Measurements from ENCODE around the gene SLC25A53.

Gene SLC25A53, protein sequence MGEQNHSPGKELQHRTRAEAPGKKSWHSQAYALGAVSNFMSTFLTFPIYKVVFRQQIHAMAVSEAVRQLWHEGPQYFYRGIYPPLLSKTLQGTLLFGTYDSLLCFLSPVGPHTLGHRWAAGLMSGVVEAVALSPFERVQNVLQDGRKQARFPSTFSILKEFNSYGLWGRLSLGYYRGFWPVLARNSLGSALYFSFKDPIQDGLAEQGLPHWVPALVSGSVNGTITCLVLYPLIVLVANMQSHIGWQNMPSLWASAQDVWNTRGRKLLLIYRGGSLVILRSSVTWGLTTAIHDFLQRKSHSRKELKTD

GRCh38 chrX:104156630-104157529 lies at the start of gene SLC25A53:
SLC25A53 (minus strand) TSS chrX:104157009; CDS start chrX:104105257, 51,752 bp downstream.
- intact Hi-C loops (cut with DNase I), result loop anchor here (5.0 kb wide), 1 partner anchor 470 kb away; the partner anchor contains the start of gene MORF4L2
- peak; percentile 64 to 96 (median 74) for DNase-seq

DNA sequence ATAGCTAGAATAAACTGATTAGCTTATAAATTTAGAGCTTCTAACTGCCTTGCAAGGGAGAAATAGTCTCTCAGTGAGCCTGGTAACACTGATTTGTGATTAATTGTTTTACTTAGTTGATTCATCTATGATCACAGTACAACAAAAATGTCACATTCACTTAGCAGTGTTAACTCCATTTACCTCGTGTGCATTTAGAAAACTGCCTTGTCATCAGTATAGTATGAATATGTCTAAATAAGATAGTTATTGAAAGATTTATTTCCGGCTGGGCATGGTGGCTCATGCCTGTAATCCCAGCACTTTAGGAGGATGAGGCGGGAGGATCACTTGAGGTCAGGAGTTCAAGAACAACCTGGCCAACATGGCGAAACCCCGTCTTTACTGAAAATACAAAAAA lies 48.7 kb upstream of the SLC25A53 start:
- intact Hi-C loops (cut with DNase I), result no loop called here
- no peak for DNase-seq

DNA sequence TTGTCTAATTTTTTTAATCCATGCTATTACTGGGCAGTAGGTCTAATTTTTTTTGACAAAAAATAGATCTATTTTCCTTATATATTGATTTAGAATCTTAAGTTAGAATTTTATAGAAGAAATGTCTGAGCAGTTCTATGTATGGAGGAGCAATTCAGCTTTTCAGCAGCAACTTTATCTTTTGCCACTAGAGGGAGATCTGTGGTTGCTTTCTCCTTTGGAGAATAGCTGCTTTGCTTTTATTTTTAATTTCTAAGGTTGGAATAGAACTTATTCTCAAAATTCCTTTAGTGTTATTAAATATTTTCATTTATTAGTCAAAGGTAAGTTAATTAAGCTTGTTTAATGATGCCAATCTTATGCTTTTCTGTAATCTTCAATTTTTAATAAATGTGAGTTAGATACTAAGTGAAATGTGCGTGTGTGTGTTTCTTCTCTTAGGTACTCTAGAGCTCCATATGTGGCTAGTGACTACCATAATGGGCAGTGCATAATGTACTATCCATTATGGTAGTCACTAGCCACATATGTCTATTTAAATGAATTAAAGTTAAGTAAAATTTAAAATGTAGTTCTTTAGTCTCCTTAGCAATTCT lies 38.8 kb upstream of the SLC25A53 start:
- DNase-seq, result no peak
- intact Hi-C loops (cut with DNase I), result loop anchor here (5.0 kb wide), 1 partner anchor 77 kb away; no protein-coding TSS in a partner anchor

DNA sequence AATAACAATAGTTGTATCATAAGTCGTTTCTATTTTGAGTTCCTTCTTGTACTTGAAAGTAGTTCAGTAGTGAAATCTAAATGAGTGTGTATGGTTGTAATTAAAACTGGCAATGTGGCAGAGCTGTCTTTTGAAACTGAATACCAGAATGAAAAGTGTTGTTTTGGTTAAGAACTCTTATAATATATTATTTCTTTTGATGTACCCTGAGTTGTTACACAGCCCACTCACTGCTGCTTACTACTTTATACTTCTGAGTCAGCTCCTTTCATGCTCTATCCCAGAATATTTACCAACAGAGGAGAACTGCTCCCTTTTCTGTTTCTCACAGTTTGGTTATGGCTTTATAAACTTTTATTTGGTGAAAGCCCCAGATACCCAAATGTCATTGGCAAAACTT lies 38.2 kb upstream of the SLC25A53 start:
- intact Hi-C loops (cut with DNase I), result loop anchor here (5.0 kb wide), 1 partner anchor 77 kb away; no protein-coding TSS in a partner anchor
- no peak for DNase-seq

- intact Hi-C loops (cut with DNase I), result no loop called here
- DNase-seq, result no peak
Measured at GRCh38 chrX:104193485-104193884, 36.7 kb upstream of the SLC25A53 start.

- intact Hi-C loops (cut with DNase I), result no loop called here
- DNase-seq, result no peak
Measured at GRCh38 chrX:104189837-104190236, 33.0 kb upstream of the SLC25A53 start.

GRCh38 chrX:104187931-104188330 lies 31.1 kb upstream of the SLC25A53 start:
- DNase-seq, result no peak
- intact Hi-C loops (cut with DNase I), result no loop called here

GRCh38 chrX:104183685-104184084 lies 26.9 kb upstream of the SLC25A53 start:
- intact Hi-C loops (cut with DNase I), result no loop called here
- no peak for DNase-seq

- intact Hi-C loops (cut with DNase I), result no loop called here
- DNase-seq, result no peak
Measured at GRCh38 chrX:104173841-104174240, 17.0 kb upstream of the SLC25A53 start.

DNA sequence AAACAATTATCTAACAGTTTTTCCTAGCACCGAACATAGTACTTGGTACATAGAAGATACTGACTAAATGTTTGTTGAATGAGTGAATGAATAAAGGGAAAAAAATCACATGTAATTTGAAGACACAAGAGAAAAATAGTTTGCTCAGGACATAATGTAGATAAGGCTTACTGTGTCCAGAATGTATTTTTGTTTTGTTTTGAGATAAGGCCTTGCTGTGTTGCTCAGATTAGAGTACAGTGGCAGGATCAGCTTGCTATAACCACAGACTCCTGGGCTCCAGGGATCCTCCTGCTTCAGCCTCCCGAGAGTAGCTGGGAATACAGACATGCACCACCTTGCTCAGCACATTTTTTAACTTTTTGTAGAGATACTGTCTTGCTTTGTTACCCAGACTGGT lies 16.0 kb upstream of the SLC25A53 start:
- no peak for DNase-seq
- intact Hi-C loops (cut with DNase I), result no loop called here

DNA sequence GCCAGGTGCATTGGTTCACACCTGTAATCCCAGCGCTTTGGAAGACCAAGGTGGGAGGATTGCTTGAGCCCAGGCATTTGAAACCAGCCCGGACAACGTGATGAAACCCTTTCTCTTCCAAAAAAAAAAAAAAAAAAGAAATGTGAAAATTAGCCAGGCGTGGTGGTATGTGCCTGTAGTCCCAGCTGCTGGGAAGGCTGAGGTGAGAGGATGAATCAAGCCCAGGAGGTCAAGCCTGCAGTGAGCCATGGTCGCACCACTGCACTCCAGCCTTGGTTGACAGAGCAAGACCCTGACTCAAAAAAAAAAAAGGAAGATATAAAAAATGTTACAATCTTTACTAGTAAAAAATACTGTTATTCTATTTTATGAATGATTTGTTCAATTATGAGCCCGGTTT lies 15.3 kb upstream of the SLC25A53 start:
- intact Hi-C loops (cut with DNase I), result no loop called here
- DNase-seq, result no peak

GRCh38 chrX:104168127-104168526 lies 11.3 kb upstream of the SLC25A53 start:
- DNase-seq, result no peak
- intact Hi-C loops (cut with DNase I), result no loop called here

DNA sequence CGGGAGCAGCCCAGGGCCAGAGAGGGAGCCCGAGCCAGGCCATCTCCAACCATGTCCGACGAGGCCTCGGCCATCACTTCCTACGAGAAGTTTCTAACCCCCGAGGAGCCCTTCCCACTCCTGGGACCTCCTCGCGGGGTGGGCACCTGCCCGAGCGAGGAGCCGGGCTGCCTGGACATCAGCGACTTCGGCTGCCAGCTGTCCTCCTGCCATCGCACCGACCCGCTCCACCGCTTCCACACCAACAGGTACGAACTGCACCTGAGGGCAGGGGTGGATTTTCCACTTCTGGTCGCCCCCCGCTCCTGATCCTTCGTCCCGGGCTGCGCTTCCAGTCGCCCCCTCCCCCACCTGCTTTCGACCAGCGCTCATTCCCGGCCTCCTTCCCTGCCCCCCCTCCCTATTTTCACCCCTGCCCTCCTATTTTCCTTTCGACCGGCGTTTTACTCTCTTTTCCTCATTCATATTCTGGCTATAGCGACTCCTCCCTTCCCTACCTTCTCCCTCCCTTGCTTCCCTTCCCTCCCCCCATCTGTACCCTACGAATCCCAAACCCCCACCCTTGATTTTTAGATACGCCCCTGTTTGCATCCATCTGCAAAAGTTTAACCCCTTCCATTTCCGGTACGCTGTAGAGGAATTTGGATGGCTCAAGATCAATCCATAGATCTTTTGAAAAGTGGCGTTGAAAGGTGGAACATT lies 10.1 kb upstream of the SLC25A53 start:
- DNase-seq, result peak in 4 of 10 donors; percentile 7 to 79 (median 44)
- intact Hi-C loops (cut with DNase I), result no loop called here

DNA sequence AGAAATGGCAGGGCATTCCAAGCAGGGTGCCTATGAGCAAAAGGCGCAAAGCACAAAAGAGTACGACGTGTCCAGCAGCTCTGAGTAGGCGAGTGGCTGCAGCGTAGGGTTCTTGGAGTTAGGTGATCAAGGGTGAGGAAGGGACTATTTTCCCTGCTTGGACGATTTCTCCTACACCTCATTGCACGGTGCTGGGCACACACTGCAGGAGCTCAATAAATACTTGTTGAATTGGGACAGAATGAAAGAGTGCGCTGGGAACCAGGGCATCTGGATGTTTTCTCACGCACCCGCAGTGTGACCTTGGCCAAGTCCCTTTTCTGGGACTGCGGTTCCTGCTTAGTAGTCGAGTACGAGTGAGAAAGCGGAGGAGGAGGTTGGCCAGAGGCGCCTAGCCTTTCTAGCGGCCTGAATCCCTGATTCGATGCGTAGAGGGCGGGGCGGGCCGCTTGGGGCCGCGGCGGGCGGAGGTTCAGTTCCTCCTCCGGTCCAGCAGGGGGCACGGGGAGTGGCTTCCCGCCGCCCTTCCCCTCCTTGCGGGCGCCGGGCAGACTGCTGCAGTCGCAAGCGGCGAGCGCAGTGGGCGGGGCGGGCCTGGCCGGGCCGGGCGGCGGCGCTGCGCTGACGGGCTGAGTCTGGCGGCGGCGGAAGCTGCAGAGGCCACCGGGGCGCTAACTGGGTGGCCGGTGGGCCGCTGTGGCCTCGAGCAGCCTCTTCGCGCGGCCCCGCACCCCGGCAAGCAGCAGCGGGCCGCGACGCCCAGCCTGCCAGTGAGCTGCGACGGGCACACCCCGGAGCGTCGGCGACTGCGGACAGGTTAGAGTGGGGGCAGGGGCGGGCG lies 9.3 kb upstream of the SLC25A53 start, which contains the start of gene FAM199X:
Gene FAM199X (plus strand): TSS at position 560 of the 841 bp plus-strand sequence. CDS start 333 bp downstream, outside the sequence.
- intact Hi-C loops (cut with DNase I), result no loop called here
- DNase-seq, result peak; percentile 66 to 98 (median 83)

GRCh38 chrX:104151037-104151436 lies 5.8 kb downstream of the SLC25A53 start:
- intact Hi-C loops (cut with DNase I), result no loop called here
- DNase-seq, result no peak

DNA sequence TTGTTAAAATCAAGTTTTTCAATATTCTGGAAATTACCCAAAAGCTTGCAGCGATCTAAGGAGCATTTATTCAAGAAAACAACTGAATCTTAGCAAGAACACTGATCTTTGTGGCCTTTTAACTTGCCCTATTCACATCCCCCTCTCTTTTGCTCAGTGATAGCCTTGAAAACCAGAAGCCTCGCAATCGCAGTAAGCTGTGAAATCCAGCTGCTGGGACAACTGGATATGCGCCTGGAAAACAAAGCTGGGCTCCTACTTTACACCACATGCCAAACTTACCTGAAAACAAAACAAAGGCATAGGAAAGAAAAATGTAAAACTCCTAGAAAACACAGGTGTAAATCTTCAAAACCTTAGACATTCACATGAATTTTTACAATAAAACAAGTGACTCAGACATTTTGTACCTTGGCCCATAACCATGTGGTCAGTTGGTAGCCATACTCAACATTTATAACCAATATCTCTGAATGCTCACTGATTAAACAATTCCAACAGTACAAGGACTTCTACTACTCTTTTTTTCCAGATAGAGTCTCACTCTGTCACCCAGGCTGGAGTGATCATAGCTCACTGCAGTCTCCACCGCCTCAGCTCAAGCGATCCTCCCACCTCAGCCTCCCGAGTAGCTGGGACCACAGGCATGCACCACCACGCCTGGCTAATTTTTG lies 15.6 kb downstream of the SLC25A53 start:
- intact Hi-C loops (cut with DNase I), result no loop called here

DNA sequence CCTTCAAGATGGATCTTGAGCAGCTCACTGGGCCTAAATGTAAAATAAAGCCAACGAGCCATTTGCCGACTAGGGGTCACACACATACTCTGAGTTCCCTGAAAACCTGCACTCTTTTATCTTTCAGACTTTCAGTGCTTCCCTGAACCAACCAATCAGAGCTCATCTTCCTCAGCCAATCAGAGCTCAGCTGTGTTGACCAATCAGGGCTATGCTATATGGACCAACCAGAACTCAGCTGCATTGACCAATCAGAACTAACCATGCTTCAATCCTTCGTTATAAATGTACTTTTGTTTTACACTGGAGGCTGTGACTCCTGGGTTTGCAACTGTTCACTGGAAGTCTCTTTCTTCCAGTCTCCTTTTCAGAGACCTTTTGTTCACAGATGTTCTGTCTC lies 19.3 kb downstream of the SLC25A53 start:
- DNase-seq, result no peak
- intact Hi-C loops (cut with DNase I), result loop anchor here (5.0 to 10.0 kb wide), 2 partner anchors 293 to 605 kb away; no protein-coding TSS in a partner anchor

More for the DNA sequence above, 15.6 kb downstream of the SLC25A53 start:
- DNase-seq, result no peak

DNA sequence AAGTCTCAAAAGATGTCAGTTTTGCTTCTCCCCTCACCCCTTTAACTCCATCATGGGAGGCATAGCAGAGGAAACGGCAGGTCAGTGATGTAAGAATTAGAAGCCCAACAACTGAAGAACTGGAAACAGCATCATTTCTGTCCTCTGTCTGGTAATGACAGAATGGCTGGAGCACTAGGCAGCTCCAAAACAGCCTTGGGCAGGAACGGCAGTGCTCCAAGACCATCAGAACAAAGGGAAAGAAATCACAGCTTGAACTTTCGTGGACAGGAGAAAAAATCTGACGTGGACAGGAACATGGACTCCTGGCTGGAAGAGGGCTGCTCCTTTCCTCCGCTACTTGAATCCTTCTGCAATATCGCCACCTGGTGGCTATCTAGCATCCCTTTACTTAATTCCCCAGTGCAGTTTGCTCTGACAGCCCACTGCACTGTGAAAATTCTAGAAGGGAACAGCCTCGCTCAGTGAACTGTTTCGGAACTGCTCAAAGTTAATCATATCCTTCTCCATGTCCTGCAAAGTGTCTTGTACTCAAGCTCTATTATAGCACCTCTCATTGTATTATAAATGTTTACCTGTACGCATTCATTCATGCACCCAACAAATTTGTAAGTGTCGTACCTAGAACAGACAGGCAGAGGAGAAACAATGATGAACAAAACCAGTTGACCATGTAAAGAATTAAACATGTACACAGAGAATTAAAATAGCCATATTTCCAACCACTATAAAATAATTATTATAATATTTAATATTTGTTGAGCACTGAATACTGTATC lies 20.4 kb downstream of the SLC25A53 start:
- intact Hi-C loops (cut with DNase I), result loop anchor here (1.0 to 10.0 kb wide), 3 partner anchors 38 to 604 kb away; no protein-coding TSS in a partner anchor
- peak in 7 of 10 donors; percentile 49 to 91 (median 69) for DNase-seq

All from posterior cingulate gyrus (tissue), 11 donors.